Measurements from ENCODE around the gene JADE3.

DNA sequence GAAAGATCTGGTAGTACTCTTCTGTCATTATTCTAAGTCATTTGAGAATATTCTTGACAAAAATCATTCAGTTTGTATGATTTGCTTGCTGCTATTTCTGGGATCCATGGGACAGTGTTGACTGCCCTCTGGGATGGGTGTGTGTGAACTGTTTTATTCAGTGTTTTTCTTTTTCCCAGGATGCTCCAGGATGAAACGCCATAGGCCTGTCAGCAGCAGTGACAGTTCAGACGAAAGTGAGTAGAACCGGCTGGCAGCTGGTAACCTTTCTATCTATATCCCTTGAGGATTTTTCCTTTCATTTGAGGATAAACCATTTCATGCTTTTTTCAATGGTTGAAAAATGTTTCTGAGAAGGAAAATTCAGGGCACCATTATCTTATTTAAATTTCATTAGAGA lies 72.5 kb downstream of the JADE3 start:
- TF ChIP-seq CTCF (IDR thresholded peaks at IDR 0.05) = no peak
- no peak for TF ChIP-seq POLR2A (IDR thresholded peaks at IDR 0.05)

Data from heart left ventricle (tissue), 13 donors.